ENCODE measurements around the gene DENND1A. TPM values are rescaled to one million over a fixed set of nuclear protein-coding genes. Genes with fewer than 3 reads are reported as not detected.

The DENND1A gene
- polyA plus RNA-seq, 3 donors from 2014 or later, result 2.6 to 7.5 (median 3.4) TPM

DNA sequence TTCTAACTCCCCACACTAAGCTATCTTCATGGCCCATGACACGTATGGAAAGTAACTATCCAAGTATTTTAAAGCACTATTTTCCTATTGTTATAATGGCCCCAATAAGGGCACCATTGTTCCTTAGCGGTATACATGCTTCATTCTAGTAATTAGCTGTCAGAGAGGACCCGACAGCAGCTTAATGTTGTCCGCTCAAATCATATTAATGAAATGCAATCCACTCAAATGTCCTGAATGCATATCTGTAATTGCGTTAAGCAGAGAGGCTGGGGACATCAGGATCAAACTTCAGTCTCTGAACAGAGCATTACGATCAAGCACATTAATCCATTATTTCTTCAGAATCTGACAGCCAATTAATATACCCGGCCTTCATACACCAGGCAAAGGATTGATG is 434.2 kb downstream of the DENND1A start:
- Mint-ChIP-seq H3K27ac (no peak overlapping the region), H3K4me3 (no peak overlapping the region), H3K27me3 (ENCODE audit: low read depth in 3 of 3) (peaks cover 0 to 2% (median 0%) of the 10 kb centered on the region in 3 donors), H3K9me3 (no peaks in the 10 kb centered on the region), H3K36me3 (no peaks in the 10 kb centered on the region), H3K4me1 (peaks cover 0 to 2% of the 10 kb centered on the region in 2 donors)
- DNase-seq, result no peak

DNA sequence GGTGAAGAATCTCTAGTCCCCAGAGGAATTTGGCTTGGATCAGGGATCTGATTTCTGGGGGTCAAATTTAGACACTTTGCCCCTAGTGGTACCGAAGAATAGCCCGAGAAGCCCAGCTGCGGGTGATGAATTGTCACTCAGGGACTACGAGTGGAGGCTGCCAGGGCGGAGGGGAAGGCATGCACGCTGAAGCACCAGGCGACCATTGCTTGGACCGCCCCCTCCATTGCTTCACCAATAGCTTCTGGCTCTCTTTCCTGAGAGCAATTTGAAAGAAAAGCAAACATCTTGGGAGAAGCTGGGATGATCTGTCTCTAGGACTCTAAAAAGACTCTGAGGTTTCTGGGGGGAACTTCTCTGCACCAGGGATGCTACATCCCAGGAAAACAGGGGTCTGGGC is 436.3 kb downstream of the DENND1A start:
- DNase-seq, result no peak
- no peak overlapping the region for H3K27ac Mint-ChIP-seq
- H3K4me3 Mint-ChIP-seq, result no peak overlapping the region
- H3K36me3 Mint-ChIP-seq, result no peaks in the 10 kb centered on the region
- H3K27me3 Mint-ChIP-seq (ENCODE audit: low read depth in 3 of 3), result peaks cover 0 to 2% (median 0%) of the 10 kb centered on the region in 3 donors
- no peaks in the 10 kb centered on the region for H3K9me3 Mint-ChIP-seq
- H3K4me1 Mint-ChIP-seq, result peaks cover 0 to 2% of the 10 kb centered on the region in 2 donors

DNA sequence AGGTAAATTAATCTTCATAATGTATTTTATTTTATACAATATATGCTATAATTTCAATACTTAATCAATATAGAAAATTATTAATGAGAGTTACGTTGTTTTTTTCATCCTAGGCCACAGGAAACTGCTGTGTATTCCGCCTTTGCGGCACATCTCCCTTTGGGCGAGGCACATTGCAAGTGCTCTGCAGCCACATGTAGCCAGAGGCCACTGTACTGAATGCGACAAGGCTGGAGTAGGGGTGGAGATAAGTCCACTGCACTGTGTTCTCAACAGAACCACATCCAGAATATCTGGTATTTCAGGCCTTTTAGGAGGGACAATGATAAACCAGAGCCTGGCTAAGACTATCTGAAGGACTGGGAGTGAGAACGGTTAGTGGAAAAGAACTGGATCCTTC is 439.2 kb downstream of the DENND1A start:
- Mint-ChIP-seq H3K9me3 (no peaks in the 10 kb centered on the region), H3K4me3 (no peak overlapping the region), H3K27me3 (ENCODE audit: low read depth in 3 of 3) (peaks cover 0 to 1% (median 0%) of the 10 kb centered on the region in 3 donors), H3K36me3 (no peaks in the 10 kb centered on the region), H3K4me1 (peaks cover 0 to 2% of the 10 kb centered on the region in 2 donors), H3K27ac (no peak overlapping the region)
- no peak for DNase-seq

DNA sequence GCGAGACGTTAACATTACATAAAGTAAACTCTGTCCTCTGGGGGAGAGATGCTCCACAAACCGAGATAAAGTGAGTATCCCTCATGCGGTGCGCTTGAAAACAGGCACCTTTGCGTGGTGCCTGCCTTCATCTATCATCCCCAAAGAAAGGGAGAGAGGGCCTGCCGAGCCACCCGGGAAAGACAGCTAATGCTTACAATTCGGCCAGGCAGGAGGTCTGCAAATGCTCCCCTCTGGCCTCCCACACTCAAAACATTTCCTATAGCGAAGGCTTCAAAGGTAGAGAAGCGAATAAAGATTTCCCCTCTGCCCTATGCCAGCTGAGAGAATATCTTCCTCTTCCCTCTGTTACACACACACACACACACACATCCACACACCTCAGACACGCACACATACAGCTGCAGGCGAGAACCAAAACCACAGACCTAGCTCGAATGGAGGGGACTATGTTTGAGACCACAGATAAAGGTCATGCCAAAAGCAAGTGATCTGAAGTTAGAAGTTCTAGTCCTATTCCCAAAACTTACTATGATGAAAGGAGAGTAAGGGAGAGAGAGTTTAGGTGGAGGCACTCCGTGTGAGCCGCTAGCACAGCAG is 441.1 kb downstream of the DENND1A start:
- DNase-seq, result no peak
- Mint-ChIP-seq H3K9me3 (no peaks in the 10 kb centered on the region), H3K27ac (peak overlapping the region in 2 of 6 donors; percentile 3 to 37), H3K4me3 (no peak overlapping the region), H3K27me3 (ENCODE audit: low read depth in 3 of 3) (peaks cover 0 to 1% (median 0%) of the 10 kb centered on the region in 3 donors), H3K36me3 (no peaks in the 10 kb centered on the region), H3K4me1 (peaks cover 0 to 2% of the 10 kb centered on the region in 2 donors)

DNA sequence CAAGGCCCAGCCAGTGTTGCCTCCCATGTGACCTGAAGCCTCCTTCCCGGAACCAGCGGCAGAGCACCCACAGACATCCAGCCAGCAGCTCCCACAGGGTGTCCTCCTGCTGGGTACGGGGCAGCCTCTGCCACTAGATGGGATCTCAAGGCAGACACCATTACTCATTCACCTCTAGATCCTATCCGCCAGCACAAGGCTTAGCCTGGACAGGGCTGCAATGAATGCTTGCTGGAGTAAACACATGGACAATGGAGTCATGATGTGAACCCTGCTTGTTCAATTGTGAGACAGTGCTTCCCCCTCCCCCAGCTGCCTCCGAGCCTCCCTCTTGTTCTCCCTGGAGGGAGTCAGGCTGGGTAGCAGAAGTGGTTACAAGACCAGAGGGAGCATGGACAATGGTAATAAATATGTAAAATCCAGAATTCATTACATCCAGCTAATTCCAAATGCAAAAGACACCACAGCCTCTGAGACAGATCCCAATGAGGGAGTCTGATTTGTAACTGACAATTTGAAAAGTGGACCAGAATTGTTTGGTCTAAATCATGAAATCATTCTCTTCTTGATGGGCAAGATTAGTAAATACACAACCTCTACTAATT is 441.9 kb downstream of the DENND1A start:
- H3K27me3 Mint-ChIP-seq (ENCODE audit: low read depth in 3 of 3), result peaks cover 0 to 1% (median 0%) of the 10 kb centered on the region in 3 donors
- peaks cover 0 to 2% of the 10 kb centered on the region in 2 donors for H3K4me1 Mint-ChIP-seq
- H3K4me3 Mint-ChIP-seq, result no peak overlapping the region
- no peak overlapping the region for H3K27ac Mint-ChIP-seq
- H3K9me3 Mint-ChIP-seq, result no peaks in the 10 kb centered on the region
- no peaks in the 10 kb centered on the region for H3K36me3 Mint-ChIP-seq
- no peak for DNase-seq

DNA sequence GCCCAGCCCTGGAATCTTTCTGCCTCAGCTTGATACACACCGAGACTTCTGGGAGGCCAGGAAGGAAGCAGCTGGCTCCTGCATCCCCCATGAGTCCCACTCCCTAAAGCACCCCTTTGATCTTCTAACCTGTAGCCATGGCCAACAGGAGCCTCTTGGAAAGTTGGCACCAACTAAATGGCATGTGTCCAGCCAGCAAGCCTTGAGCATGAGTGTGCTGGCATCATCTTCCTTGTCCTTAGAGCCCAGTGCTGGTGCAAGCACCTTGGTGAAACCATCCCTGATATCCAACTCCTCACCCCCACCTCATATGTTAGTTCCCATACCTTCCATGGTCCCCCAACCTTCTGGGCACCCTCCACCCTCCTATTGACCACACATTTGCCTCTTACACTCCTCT is 443.5 kb downstream of the DENND1A start:
- no peaks in the 10 kb centered on the region for H3K36me3 Mint-ChIP-seq
- no peaks in the 10 kb centered on the region for H3K4me1 Mint-ChIP-seq
- peaks cover 0 to 1% (median 0%) of the 10 kb centered on the region in 3 donors for H3K27me3 Mint-ChIP-seq (ENCODE audit: low read depth in 3 of 3)
- no peak for DNase-seq
- H3K9me3 Mint-ChIP-seq, result no peaks in the 10 kb centered on the region
- no peak overlapping the region for H3K27ac Mint-ChIP-seq
- H3K4me3 Mint-ChIP-seq, result no peak overlapping the region

DNA sequence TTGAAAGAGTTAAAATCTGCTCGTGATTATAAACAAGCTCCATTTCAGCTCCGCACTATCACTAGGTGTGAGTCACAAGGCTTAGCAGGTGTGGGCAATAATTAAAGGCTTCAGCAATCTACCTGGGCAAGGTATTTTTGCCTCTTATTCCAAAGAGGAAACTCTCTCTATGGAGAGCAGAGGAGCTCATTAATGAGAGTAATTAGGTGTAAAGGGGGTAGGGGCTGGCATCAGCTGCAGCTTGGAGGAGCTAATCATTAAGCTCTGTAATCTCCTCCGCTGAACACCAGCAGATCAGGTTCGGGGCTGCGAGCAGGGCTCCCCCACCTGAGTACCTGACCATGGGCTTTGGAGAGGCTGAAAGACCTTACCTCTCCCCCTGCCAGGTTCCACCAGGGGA is 444.7 kb downstream of the DENND1A start:
- Mint-ChIP-seq H3K9me3 (no peaks in the 10 kb centered on the region), H3K36me3 (no peaks in the 10 kb centered on the region), H3K27ac (no peak overlapping the region), H3K4me3 (no peak overlapping the region), H3K27me3 (ENCODE audit: low read depth in 3 of 3) (peaks cover 0 to 1% (median 0%) of the 10 kb centered on the region in 3 donors), H3K4me1 (no peaks in the 10 kb centered on the region)
- no peak for DNase-seq

DNA sequence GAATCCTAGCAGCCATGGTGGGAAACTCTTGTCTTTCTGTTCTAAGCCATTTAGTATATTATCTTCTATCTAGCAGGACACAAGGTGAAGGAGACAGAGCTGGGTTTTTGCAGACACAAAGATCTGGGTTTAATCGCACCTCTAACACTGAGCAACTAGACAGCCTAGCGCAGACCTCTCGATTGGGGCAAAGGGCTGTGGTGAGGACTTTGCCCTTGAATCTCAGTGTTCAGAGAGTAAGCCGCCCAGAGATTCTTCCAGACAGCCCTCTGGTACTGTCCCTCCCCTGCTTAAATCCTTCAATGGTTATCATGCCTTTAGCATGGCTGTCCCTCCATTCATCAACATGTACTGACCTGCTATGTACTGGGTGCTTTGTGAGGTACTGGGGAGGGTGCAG is 445.8 kb downstream of the DENND1A start:
- peaks cover 0 to 1% (median 0%) of the 10 kb centered on the region in 3 donors for H3K27me3 Mint-ChIP-seq (ENCODE audit: low read depth in 3 of 3)
- no peaks in the 10 kb centered on the region for H3K9me3 Mint-ChIP-seq
- no peak overlapping the region for H3K27ac Mint-ChIP-seq
- H3K4me3 Mint-ChIP-seq, result no peak overlapping the region
- H3K4me1 Mint-ChIP-seq, result no peaks in the 10 kb centered on the region
- no peaks in the 10 kb centered on the region for H3K36me3 Mint-ChIP-seq
- DNase-seq, result no peak

DNA sequence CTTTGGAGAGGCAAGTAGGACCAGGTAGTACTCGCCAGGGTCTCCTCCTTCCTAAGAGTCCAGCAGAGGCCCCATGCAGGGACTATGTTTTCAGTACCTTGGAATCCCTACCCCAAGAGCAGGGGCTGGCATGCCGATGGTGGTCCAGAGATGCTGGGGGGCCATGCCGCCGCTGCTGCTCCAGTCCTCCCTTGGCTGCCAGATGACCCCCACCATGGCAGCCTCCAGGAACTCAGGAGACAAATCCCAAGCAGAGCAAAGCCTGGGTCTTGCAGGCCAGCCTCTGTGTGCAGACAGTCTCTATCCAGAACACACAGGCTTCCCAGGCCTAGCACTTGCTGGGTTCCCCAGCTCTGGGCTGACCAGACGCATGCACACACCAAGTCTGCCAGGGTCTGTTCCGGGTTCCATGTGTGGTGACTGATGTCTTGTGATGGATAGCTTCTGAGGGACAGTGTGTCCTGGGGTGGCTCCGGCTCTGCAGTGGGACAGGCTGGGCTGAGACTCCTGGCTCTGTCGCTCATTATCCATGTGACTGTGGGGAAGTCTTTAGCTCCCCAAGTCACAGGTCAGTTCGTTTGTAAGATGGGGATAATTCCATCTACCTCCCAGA is 446.6 kb downstream of the DENND1A start:
- Mint-ChIP-seq H3K4me3 (no peak overlapping the region), H3K36me3 (no peaks in the 10 kb centered on the region), H3K9me3 (no peaks in the 10 kb centered on the region), H3K27me3 (ENCODE audit: low read depth in 3 of 3) (peaks cover 0 to 1% (median 0%) of the 10 kb centered on the region in 3 donors), H3K4me1 (no peaks in the 10 kb centered on the region), H3K27ac (no peak overlapping the region)
- DNase-seq, result no peak

DNA sequence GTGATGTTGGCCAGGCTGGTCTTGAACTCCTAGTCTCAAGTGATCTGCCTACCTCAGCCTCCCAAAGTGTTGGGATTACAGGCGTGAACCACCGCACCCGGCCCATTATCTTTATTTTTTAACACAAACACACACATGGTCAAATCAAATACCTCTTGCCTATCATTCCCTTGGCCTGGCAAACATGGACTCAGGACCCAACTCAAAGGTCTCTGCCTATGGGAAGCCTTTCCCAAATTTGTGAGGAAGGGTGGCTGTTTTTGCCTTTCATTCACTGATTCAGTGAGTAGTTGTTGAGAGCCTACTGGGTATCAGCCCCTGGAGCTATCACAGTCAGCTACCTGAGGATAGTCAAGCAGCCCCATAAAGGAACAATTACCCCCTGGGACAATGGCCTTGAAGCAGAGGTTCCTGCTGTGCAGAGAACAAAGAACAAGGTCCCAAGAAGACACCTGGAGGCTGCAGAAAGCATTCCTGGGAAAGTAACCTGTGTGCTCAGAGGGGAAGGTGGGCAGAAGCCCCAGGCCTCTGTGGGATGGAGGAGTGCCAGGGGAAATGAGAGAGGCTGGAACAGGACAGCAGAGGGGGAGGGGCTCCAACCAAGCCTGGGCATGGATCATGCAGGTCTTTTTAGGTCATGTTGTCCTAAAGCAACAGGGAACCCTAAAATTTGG is 447.5 kb downstream of the DENND1A start:
- Mint-ChIP-seq H3K27ac (no peak overlapping the region), H3K4me1 (no peaks in the 10 kb centered on the region), H3K9me3 (no peaks in the 10 kb centered on the region), H3K36me3 (no peaks in the 10 kb centered on the region), H3K4me3 (no peak overlapping the region), H3K27me3 (ENCODE audit: low read depth in 3 of 3) (peaks cover 0 to 1% (median 0%) of the 10 kb centered on the region in 3 donors)
- no peak for DNase-seq

DNA sequence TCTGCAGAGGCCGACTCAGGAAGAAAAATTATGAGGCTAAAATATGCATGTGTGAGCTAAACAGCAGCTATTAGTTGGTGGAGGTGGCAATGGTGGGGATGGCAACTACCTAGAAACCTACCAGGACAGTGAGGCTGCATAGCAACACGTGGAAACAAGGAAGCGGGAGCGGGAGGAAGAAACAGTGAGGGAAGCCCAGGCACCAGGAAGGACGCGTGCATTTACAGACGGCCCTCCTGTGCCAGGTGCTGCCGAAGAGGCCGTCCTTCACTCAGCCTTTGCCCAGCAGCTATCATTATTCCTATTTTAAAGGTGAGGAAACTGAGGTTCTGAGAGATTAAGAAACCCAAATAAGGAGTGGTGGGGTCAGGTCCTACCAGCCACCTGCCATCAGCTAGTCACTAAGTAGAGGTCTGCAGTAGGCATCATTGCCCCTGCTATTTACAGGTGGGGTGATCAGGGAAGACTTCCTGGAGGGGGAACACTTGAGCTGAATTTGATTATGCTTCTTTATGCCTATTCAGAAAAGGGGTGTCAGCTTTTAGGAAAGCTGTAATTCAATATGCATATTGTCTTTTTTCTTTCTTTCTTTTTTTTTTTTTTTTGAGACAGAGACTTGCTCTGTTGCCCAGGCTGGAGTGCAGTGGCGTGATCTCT is 448.6 kb downstream of the DENND1A start:
- Mint-ChIP-seq H3K4me1 (no peaks in the 10 kb centered on the region), H3K4me3 (no peak overlapping the region), H3K27me3 (ENCODE audit: low read depth in 3 of 3) (peaks cover 0 to 1% (median 0%) of the 10 kb centered on the region in 3 donors), H3K27ac (no peak overlapping the region), H3K9me3 (no peaks in the 10 kb centered on the region), H3K36me3 (no peaks in the 10 kb centered on the region)
- no peak for DNase-seq

DNA sequence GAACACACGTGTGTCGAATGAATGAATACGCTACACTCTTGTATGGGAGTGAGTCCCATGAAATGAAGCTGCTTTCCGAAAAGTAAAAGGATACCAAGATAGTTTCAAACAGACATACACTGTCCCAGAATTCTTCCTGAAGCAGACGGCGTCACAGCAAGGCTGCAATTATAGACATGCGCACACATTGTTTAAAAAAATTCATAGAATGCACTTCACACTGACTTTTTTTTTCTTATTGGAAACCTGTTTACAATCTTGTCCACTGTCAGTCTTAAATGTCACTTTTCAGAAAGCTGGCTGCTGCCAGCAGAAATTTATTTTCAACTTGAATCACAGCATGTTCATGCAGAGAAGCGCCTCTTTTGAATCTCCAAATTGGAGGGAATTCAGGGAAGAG is 449.1 kb downstream of the DENND1A start:
- no peaks in the 10 kb centered on the region for H3K36me3 Mint-ChIP-seq
- no peak for DNase-seq
- H3K27me3 Mint-ChIP-seq (ENCODE audit: low read depth in 3 of 3), result no peaks in the 10 kb centered on the region
- no peak overlapping the region for H3K4me3 Mint-ChIP-seq
- no peaks in the 10 kb centered on the region for H3K9me3 Mint-ChIP-seq
- H3K27ac Mint-ChIP-seq, result no peak overlapping the region
- H3K4me1 Mint-ChIP-seq, result no peaks in the 10 kb centered on the region

DNA sequence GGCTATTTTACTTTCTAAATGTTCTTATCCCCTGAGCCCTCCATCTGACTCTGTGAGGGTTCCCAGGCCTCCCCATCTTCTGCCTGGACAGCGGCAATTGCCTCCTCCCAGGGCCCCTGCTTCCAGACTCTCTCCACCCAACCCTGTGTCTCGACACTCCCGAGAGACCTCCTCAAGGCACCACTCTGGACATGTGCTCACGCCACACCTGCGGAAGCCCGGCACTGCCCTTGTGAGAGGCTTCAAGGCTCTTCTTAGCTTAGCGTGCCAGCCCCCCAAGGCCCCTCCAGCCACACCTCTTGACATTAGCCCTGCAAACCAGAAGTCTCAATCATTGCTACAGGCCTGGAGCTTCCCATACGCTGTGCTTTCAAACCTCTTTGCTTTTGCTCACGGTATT is 449.8 kb downstream of the DENND1A start:
- Mint-ChIP-seq H3K9me3 (no peaks in the 10 kb centered on the region), H3K27ac (no peak overlapping the region), H3K4me3 (no peak overlapping the region), H3K27me3 (ENCODE audit: low read depth in 3 of 3) (no peaks in the 10 kb centered on the region), H3K36me3 (no peaks in the 10 kb centered on the region), H3K4me1 (no peaks in the 10 kb centered on the region)
- DNase-seq, result no peak

Data from immature natural killer cell (primary cell).